Caco-2 (cell line): ENCODE results near the gene SLC46A2. TPM values are rescaled to one million over a fixed set of nuclear protein-coding genes. Genes with fewer than 3 reads are reported as not detected.

Experiments used
- BruUV-seq: library from RNA; stranded (reverse); fragments of 400-500 nt; replicated peaks from 2 replicates; lab custom pipeline; 2021; lab: Mats Ljungman, UMichigan
- CTCF ChIA-PET: fragments of 300-600 bp; sonication (Branson Sonifier 250); formaldehyde crosslinking; loops from one replicate; lab custom pipeline; 2022; ENCODE audit warnings: antibody characterized with exemption; lab: Charles Lee
- POLR2A ChIA-PET: fragments of 300-600 bp; sonication (Branson Sonifier 250); formaldehyde crosslinking; loops from one replicate; lab custom pipeline; 2022; ENCODE audit warnings: antibody characterized with exemption; lab: Charles Lee
- DNase-seq, 2 experiments: peaks; one replicate each; pipeline versions ENCODE4 v3.0.0 to v3.0.0-alpha.2; 2020 to 2022
- H3K27me3 ChIP-seq: replicated peaks from 2 replicates; pipeline ENCODE4 v1.6.0; 2011; ENCODE audit warnings: low read length; ENCODE audit not compliant: control insufficient read depth, insufficient read depth
- H3K36me3 ChIP-seq: 2 replicates; pipeline ENCODE4 v1.5.1; 2011; ENCODE audit warnings: low read length; ENCODE audit not compliant: control insufficient read depth, insufficient read depth
- H3K4me1 ChIP-seq: fragments of 250-450 bp; sonication (Bioruptor Pico); 2 replicates; pipeline ENCODE4 v1.5.1; 2020; ENCODE audit warnings: mild to moderate bottlenecking
- H3K4me3 ChIP-seq: 2 replicates; pipeline ENCODE4 v1.5.1; 2011; ENCODE audit warnings: low read depth, mild to moderate bottlenecking, control low read depth, low read length
- H3K9me3 ChIP-seq: fragments of 250-450 bp; sonication (Bioruptor Pico); 2 replicates; pipeline ENCODE4 v1.5.1; 2020; ENCODE audit warnings: mild to moderate bottlenecking, moderate library complexity
- H3K27ac Mint-ChIP-seq: one replicate; pipeline ENCODE4 v1.8.0; 2022; ENCODE audit warnings: mixed read lengths; ENCODE audit not compliant: unreplicated experiment
- H3K27me3 Mint-ChIP-seq: one replicate; pipeline ENCODE4 v1.8.0; 2022; ENCODE audit warnings: mixed read lengths; ENCODE audit not compliant: insufficient read depth, unreplicated experiment
- H3K36me3 Mint-ChIP-seq: one replicate; pipeline ENCODE4 v1.8.0; 2022; ENCODE audit warnings: mild to moderate bottlenecking, mixed read lengths; ENCODE audit not compliant: insufficient read depth, unreplicated experiment
- H3K4me1 Mint-ChIP-seq: one replicate; pipeline ENCODE4 v1.8.0; 2022; ENCODE audit warnings: low read depth, mixed read lengths; ENCODE audit not compliant: unreplicated experiment
- H3K4me3 Mint-ChIP-seq: one replicate; pipeline ENCODE4 v1.8.0; 2022; ENCODE audit warnings: mild to moderate bottlenecking, moderate library complexity, mixed read lengths; ENCODE audit not compliant: unreplicated experiment
- H3K9me3 Mint-ChIP-seq: one replicate; pipeline ENCODE4 v1.8.0; 2022; ENCODE audit warnings: mixed read lengths; ENCODE audit not compliant: unreplicated experiment
- CTCF ChIP-seq, 2 experiments: fragments of 200-600 bp in 1 of 2; IDR thresholded peaks; 1 replicate in 1 of 2; 2 replicates in 1 of 2; pipeline versions ENCODE4 v1.5.1 to v1.8.0; 2011 to 2022; ENCODE audit warnings: antibody characterized with exemption in 1 of 2, control low read depth in 1 of 2, inconsistent platforms in 1 of 2, low read depth in 1 of 2, low read length in 1 of 2, mild to moderate bottlenecking in 1 of 2, moderate library complexity in 1 of 2; ENCODE audit not compliant: insufficient read depth in 1 of 2, severe bottlenecking in 1 of 2, unreplicated experiment in 1 of 2
- intact Hi-C: fragments of 100-400 bp; cut with micrococcal nuclease; formaldehyde crosslinking; loops from one replicate; pipeline ENCODE4 v1.10.0; 2022; ENCODE audit not compliant: unreplicated experiment
- total RNA-seq: library from RNA; stranded (reverse); gene quantifications from 2 replicates; pipeline ENCODE4 v1.2.3, GENCODE V29; 2022

The SLC46A2 gene
- total RNA-seq, 1 experiment from 2014 or later: not detected

DNA sequence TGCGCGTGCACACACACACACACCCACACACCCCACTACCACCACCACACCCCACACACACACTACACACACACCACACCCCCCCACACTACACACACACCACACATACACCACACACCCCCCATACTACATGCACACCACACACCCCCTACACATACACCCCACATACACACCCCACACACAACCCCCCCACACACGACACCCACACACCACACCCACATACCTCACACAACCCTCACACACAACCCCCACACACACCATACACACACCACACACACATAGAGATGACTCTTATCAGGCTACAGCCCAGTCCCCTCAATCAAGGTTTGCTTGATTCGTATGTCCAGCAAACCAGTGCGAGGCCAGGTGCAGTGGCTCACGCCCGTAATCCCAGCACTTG is 25.7 kb downstream of the SLC46A2 start:
- H3K27ac Mint-ChIP-seq: no peak overlapping the region
- ChIA-PET CTCF (no interaction called here), POLR2A (no interaction called here)
- H3K36me3 ChIP-seq: peaks cover 2% of the 10 kb centered on the region; the same call in 1 of the 2 replicates
- H3K27me3 Mint-ChIP-seq: no peaks in the 10 kb centered on the region
- intact Hi-C loops: no loop called here
- no peak overlapping the region for H3K4me3 Mint-ChIP-seq
- BruUV-seq: no TSS peak
- no peak overlapping the region for H3K4me3 ChIP-seq
- H3K9me3 Mint-ChIP-seq: peaks cover 9% of the 10 kb centered on the region
- H3K4me1 Mint-ChIP-seq: peaks cover 19% of the 10 kb centered on the region
- H3K36me3 Mint-ChIP-seq: peaks cover 31% of the 10 kb centered on the region
- no peaks in the 10 kb centered on the region for H3K27me3 ChIP-seq
- TF ChIP-seq CTCF (IDR thresholded peaks at IDR 0.05; ENCODE audit: insufficient read depth in 1 of 2, low read depth in 1 of 2, low read length in 1 of 2, severe bottlenecking in 1 of 2, unreplicated experiment in 1 of 2): no peak
- 0 out of 2 replicates have a peak, but pooled peaks cover 8% of the 10 kb centered on the region for H3K4me1 ChIP-seq
- H3K9me3 ChIP-seq: no peaks in the 10 kb centered on the region
- DNase-seq: no peak

- H3K27me3 ChIP-seq: no peaks in the 10 kb centered on the region
- no peaks in the 10 kb centered on the region for H3K27me3 Mint-ChIP-seq
- no peak overlapping the region for H3K4me3 ChIP-seq
- peaks cover 2% of the 10 kb centered on the region; the same call in 1 of the 2 replicates for H3K36me3 ChIP-seq
- H3K4me1 ChIP-seq: 0 out of 2 replicates have a peak, but pooled peaks cover 8% of the 10 kb centered on the region
- peaks cover 25% of the 10 kb centered on the region for H3K36me3 Mint-ChIP-seq
- ChIA-PET CTCF (no interaction called here), POLR2A (no interaction called here)
- no peak overlapping the region for H3K4me3 Mint-ChIP-seq
- no TSS peak for BruUV-seq
- no peaks in the 10 kb centered on the region for H3K9me3 ChIP-seq
- peaks cover 9% of the 10 kb centered on the region for H3K9me3 Mint-ChIP-seq
- no peak for TF ChIP-seq CTCF (IDR thresholded peaks at IDR 0.05; ENCODE audit: insufficient read depth in 1 of 2, low read depth in 1 of 2, low read length in 1 of 2, severe bottlenecking in 1 of 2, unreplicated experiment in 1 of 2)
- no peak overlapping the region for H3K27ac Mint-ChIP-seq
- intact Hi-C loops: no loop called here
- DNase-seq: no peak
- H3K4me1 Mint-ChIP-seq: peaks cover 14% of the 10 kb centered on the region
These were observed 26.3 kb downstream of the SLC46A2 start for GRCh38 chr9:112864403-112864802.

- Mint-ChIP-seq H3K9me3 (peaks cover 9% of the 10 kb centered on the region), H3K27ac (no peak overlapping the region), H3K36me3 (peaks cover 23% of the 10 kb centered on the region), H3K4me3 (no peak overlapping the region), H3K4me1 (peaks cover 11% of the 10 kb centered on the region), H3K27me3 (no peaks in the 10 kb centered on the region)
- Histone ChIP-seq H3K27me3 (no peaks in the 10 kb centered on the region), H3K9me3 (no peaks in the 10 kb centered on the region), H3K4me3 (no peak overlapping the region), H3K36me3 (peaks cover 2% of the 10 kb centered on the region; the same call in 1 of the 2 replicates), H3K4me1 (0 out of 2 replicates have a peak, but pooled peaks cover 8% of the 10 kb centered on the region)
- DNase-seq: no peak
- BruUV-seq: no TSS peak
- POLR2A ChIA-PET: no interaction called here
- CTCF ChIA-PET: no interaction called here
- intact Hi-C loops: no loop called here
- TF ChIP-seq CTCF (IDR thresholded peaks at IDR 0.05; ENCODE audit: insufficient read depth in 1 of 2, low read depth in 1 of 2, low read length in 1 of 2, severe bottlenecking in 1 of 2, unreplicated experiment in 1 of 2): no peak
These were observed 26.9 kb downstream of the SLC46A2 start for GRCh38 chr9:112863746-112864145.
